Smooth muscle cell (in vitro differentiated cells): ENCODE data around the gene TARBP2. TPM values are rescaled to one million over a fixed set of nuclear protein-coding genes. Genes with fewer than 3 reads are reported as not detected.
A peak's percentile ranks its signal among the peaks of the same experiment; 100 is the strongest.

ENCODE experiments used
- DNase-seq: peaks from one replicate; lab custom pipeline; 2025; ENCODE audit not compliant: unreplicated experiment; lab: John Stamatoyannopoulos, UW
- H2AFZ ChIP-seq: fragments of 200-600 bp; sonication (generic); 2 replicates; pipeline ENCODE4 v1.6.0; 2016; ENCODE audit warnings: antibody characterized with exemption, low read depth, mild to moderate bottlenecking
- H3F3A ChIP-seq: fragments of 200-600 bp; sonication (generic); 2 replicates; pipeline ENCODE4 v1.6.0; 2017; ENCODE audit warnings: antibody characterized with exemption, low read depth
- H3K27ac ChIP-seq: fragments of 200-600 bp; sonication (generic); 2 replicates; pipeline ENCODE4 v1.5.1; 2016; ENCODE audit warnings: low read depth, mild to moderate bottlenecking
- H3K27me3 ChIP-seq: fragments of 200-600 bp; sonication (generic); 2 replicates; pipeline ENCODE4 v1.6.1; 2016; ENCODE audit warnings: low read depth, mild to moderate bottlenecking
- H3K36me3 ChIP-seq: fragments of 200-600 bp; sonication (generic); 2 replicates; pipeline ENCODE4 v1.5.1; 2016; ENCODE audit warnings: low read depth
- H3K4me1 ChIP-seq: fragments of 200-600 bp; sonication (generic); 2 replicates; pipeline ENCODE4 v1.5.1; 2016; ENCODE audit warnings: low read depth
- H3K4me2 ChIP-seq: fragments of 200-600 bp; sonication (generic); 2 replicates; pipeline ENCODE4 v1.6.0; 2016; ENCODE audit warnings: mild to moderate bottlenecking
- H3K4me3 ChIP-seq: fragments of 200-600 bp; sonication (generic); 2 replicates; pipeline ENCODE4 v1.5.1; 2016; ENCODE audit warnings: mild to moderate bottlenecking
- H3K79me2 ChIP-seq: fragments of 200-600 bp; sonication (generic); 2 replicates; pipeline ENCODE4 v1.6.0; 2016; ENCODE audit warnings: low read depth, mild to moderate bottlenecking
- H3K9ac ChIP-seq: fragments of 200-600 bp; sonication (generic); 2 replicates; pipeline ENCODE4 v1.6.0; 2016; ENCODE audit warnings: low read depth
- H3K9me3 ChIP-seq: fragments of 200-600 bp; sonication (generic); replicated peaks from 2 replicates; pipeline ENCODE4 v1.5.1; 2016; ENCODE audit warnings: low read depth
- H4K20me1 ChIP-seq: fragments of 200-600 bp; sonication (generic); 2 replicates; pipeline ENCODE4 v1.6.0; 2016; ENCODE audit warnings: low read depth
- WGBS: methylation state at CpG from one replicate; pipeline ENCODE4 v1.1.7; 2016; ENCODE audit warnings: low lambda C conversion rate; 5-methylcytosine and 5-hydroxymethylcytosine counted together
- polyA plus RNA-seq: library from polyadenylated mRNA; unstranded; fragments of >200 nt; fragmentation: Nextera tagmentation; extraction: Ambion mirVana; gene quantifications from 2 replicates; pipeline ENCODE4 v1.2.1, GENCODE V29; 2016
- total RNA-seq: library from RNA; depleted of rRNA; stranded (reverse); fragments of >200 nt; gene quantifications from 2 replicates; pipeline ENCODE4 v1.2.3, GENCODE V29; 2014
- TF ChIP-seq, protein P1 (sequence below): fragments of 200-600 bp; sonication (generic); IDR thresholded peaks from 2 replicates; pipeline ENCODE4 v1.5.1; 2017; ENCODE audit warnings: borderline replicate concordance, mild to moderate bottlenecking, antibody characterized with exemption; ENCODE audit not compliant: insufficient read depth, poor library complexity, severe bottlenecking

TARBP2 gene
- total and polyA plus RNA-seq, 2 experiments from 2014 or later = 31.8 to 47.5 TPM

GRCh38 chr12:53499266-53500141 is 1.6 kb upstream of the TARBP2 start, which contains the start of gene MAP3K12:
Gene MAP3K12, minus strand, starts transcription at chr12:53499458. Its CDS starts 12,067 bp downstream, at chr12:53487391.
- Histone ChIP-seq H3K4me2 (peak within 1 kb of the TSS; percentile 93), H3K9ac (peak within 1 kb of the TSS; percentile 89), H3K79me2 (peaks cover 25% of the 10 kb centered on the region), H3K4me3 (peak within 1 kb of the TSS; percentile 57), H3K9me3 (no peaks in the 10 kb centered on the region), H3F3A (peaks cover 7% of the 10 kb centered on the region), H4K20me1 (no peaks in the 10 kb centered on the region), H2AFZ (peak within 1 kb of the TSS; percentile 53), H3K27me3 (no peaks in the 10 kb centered on the region), H3K36me3 (no peaks in the 10 kb centered on the region), H3K4me1 (peaks cover 33% of the 10 kb centered on the region), H3K27ac (peak within 1 kb of the TSS; percentile 98)
- TF ChIP-seq, protein P1, sequence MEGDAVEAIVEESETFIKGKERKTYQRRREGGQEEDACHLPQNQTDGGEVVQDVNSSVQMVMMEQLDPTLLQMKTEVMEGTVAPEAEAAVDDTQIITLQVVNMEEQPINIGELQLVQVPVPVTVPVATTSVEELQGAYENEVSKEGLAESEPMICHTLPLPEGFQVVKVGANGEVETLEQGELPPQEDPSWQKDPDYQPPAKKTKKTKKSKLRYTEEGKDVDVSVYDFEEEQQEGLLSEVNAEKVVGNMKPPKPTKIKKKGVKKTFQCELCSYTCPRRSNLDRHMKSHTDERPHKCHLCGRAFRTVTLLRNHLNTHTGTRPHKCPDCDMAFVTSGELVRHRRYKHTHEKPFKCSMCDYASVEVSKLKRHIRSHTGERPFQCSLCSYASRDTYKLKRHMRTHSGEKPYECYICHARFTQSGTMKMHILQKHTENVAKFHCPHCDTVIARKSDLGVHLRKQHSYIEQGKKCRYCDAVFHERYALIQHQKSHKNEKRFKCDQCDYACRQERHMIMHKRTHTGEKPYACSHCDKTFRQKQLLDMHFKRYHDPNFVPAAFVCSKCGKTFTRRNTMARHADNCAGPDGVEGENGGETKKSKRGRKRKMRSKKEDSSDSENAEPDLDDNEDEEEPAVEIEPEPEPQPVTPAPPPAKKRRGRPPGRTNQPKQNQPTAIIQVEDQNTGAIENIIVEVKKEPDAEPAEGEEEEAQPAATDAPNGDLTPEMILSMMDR = no peak
- 2% methylated on average over 14 of the region's 51 CpGs for whole genome bisulfite sequencing
- DNase-seq = peak; percentile 36

GRCh38 chr12:53500142-53500775 is 824 bp upstream of the TARBP2 start:
- peak overlapping the region; percentile 93 for H3K4me2 ChIP-seq
- peaks cover 22% of the 10 kb centered on the region for H3K79me2 ChIP-seq
- peak overlapping the region; percentile 53 for H2AFZ ChIP-seq
- peak overlapping the region; percentile 98 for H3K27ac ChIP-seq
- DNase-seq = peak; percentile 61
- no peaks in the 10 kb centered on the region for H3K36me3 ChIP-seq
- peaks cover 33% of the 10 kb centered on the region for H3K4me1 ChIP-seq
- H3K9ac ChIP-seq = peak overlapping the region; percentile 89
- no peaks in the 10 kb centered on the region for H4K20me1 ChIP-seq
- no peaks in the 10 kb centered on the region for H3K27me3 ChIP-seq
- 5% methylated on average over 17 of the region's 17 CpGs for WGBS
- H3K9me3 ChIP-seq = no peaks in the 10 kb centered on the region
- H3F3A ChIP-seq = peaks cover 7% of the 10 kb centered on the region
- H3K4me3 ChIP-seq = peak overlapping the region; percentile 57
- TF ChIP-seq, protein P1 = no peak

DNA sequence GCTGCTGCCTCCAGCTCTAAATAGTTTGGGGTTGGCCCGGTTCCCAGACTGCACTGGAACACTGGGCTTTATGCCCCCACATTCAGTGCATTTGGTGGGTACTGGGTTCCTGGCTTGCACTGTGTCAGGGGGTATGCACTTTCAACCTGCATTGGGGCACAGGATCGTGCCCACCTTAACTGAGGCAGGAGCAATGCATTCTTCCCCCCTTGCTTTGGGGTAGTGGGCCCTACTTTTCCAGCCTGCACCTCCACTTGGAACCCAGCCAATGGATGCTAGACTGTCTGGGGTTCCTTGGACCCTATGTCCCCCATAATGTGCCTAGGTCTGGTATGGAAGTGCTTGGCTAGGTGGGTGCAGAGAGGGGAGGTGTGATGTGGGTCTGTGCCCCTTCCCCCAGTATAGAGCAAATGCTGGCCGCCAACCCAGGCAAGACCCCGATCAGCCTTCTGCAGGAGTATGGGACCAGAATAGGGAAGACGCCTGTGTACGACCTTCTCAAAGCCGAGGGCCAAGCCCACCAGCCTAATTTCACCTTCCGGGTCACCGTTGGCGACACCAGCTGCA is 615 bp downstream of the TARBP2 start:
- Histone ChIP-seq H3K4me1 (peaks cover 27% of the 10 kb centered on the region), H2AFZ (no peak overlapping the region), H3K4me3 (peak overlapping the region; percentile 57), H3K9me3 (no peaks in the 10 kb centered on the region), H3F3A (peaks cover 7% of the 10 kb centered on the region), H3K36me3 (no peaks in the 10 kb centered on the region), H3K4me2 (peak overlapping the region; percentile 88), H3K27ac (peak overlapping the region; percentile 98), H3K9ac (peak overlapping the region; percentile 89), H3K27me3 (no peaks in the 10 kb centered on the region), H3K79me2 (peaks cover 18% of the 10 kb centered on the region), H4K20me1 (no peaks in the 10 kb centered on the region)
- DNase-seq = no peak
- TF ChIP-seq, protein P1 = no peak
- 79% methylated on average over 10 of the region's 10 CpGs for WGBS
